Stimulated activated CD4-positive, alpha-beta T cell treated with anti-CD3 and anti-CD28 coated beads, Interleukin-1b, Interleukin-23, amount 100 ng/mL, for 1 hour (primary cell): ENCODE results near the gene P4HA2.

Source experiments
- DNase-seq, 2 donors: peaks; one replicate each; pipeline ENCODE4 v3.0.0-alpha.2; 2020; ENCODE audit warnings: low read depth in 2 of 2

Gene P4HA2

DNA sequence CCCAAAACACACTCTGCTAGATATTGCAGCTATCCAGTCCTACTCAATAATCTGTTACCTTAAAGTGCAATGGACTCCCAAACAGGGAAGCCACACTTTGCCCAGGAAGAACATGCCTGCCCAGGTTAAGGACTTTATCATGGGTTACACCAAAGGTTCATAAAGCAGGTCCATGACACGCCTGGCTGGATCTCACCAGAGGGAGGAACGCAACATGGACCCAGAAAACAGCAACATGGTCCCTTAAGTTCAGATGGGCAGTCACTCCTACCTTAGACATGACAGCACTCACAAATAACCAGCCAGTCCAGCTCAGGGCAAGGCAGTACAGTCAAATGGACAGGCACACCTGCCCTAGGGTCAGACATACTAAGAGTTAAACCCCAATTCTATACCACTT is 3.8 kb downstream of the P4HA2 start:
- DNase-seq: no peak

- DNase-seq: no peak
Measured at GRCh38 chr5:132222649-132223038, 5.0 kb downstream of the P4HA2 start.

GRCh38 chr5:132221781-132222648 is 5.6 kb downstream of the P4HA2 start:
- DNase-seq: no peak

GRCh38 chr5:132220491-132220890 is 7.2 kb downstream of the P4HA2 start:
- no peak for DNase-seq

- DNase-seq: no peak
Measured at GRCh38 chr5:132219981-132220380, 7.7 kb downstream of the P4HA2 start.

GRCh38 chr5:132219289-132219970 is 8.2 kb downstream of the P4HA2 start:
- DNase-seq: no peak

- no peak for DNase-seq
Measured at GRCh38 chr5:132218321-132218720, 9.3 kb downstream of the P4HA2 start.

DNA sequence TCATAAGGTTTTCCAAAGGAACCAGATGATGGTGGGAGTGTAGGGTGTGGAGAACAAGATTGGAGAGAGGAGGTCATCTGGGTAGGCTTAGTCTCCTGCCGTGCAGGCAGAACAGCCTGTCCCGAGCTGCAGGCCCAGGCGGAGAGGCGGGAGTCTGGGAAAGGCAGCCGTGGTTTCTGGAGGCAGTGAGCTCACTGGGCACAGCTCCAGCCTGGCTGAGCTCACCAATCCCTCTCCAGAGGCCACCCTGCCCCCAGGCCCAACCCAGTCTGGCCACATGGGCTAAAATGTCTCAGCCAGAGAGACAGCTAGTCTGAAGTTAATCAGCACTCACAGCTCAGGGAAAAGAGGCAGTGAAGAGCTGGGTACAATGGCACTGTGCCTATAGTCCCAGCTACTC is 12.3 kb downstream of the P4HA2 start:
- no peak for DNase-seq

GRCh38 chr5:132214491-132214890 is 13.2 kb downstream of the P4HA2 start:
- DNase-seq: no peak

DNA sequence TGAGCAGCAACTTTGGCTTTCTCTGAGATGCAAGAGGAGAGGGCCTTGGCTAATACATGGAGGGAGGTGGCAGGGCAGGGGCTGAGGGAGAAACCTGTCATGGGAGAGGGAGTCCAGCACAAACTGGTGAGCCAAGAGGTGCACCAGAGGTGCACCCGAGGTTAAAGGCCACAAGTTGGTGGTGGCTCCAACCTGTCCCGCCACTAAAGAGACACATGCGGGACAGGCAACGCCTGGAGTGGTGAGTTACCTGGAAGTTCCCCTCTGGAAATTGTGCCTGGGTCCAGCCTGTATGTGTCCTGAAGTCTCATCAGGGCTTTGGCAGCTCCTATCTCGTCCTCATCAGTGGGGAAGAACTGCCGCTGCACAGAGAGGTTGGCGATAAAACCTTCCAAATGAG is 14.0 kb downstream of the P4HA2 start:
- DNase-seq: no peak

DNA sequence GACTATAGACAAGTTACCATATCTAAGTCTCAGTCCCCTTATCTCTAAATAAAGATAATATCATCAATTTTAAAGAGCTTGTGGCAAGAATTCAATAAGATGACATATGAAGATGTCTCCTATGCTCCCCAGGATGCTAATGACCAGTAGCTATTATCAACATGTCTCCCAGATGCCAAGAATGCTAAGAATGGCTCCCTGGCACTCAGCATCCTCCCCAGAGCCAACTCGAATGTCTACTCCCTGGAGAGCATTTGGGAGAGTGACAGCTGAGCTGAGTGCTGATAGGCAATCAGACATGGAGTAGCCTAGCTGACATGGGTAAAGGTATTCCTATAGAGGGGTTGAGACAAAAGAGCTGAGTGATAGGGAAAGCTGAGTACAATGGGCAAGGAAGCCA is 15.9 kb downstream of the P4HA2 start:
- no peak for DNase-seq

GRCh38 chr5:132210944-132211343 is 16.7 kb downstream of the P4HA2 start:
- DNase-seq: no peak

DNA sequence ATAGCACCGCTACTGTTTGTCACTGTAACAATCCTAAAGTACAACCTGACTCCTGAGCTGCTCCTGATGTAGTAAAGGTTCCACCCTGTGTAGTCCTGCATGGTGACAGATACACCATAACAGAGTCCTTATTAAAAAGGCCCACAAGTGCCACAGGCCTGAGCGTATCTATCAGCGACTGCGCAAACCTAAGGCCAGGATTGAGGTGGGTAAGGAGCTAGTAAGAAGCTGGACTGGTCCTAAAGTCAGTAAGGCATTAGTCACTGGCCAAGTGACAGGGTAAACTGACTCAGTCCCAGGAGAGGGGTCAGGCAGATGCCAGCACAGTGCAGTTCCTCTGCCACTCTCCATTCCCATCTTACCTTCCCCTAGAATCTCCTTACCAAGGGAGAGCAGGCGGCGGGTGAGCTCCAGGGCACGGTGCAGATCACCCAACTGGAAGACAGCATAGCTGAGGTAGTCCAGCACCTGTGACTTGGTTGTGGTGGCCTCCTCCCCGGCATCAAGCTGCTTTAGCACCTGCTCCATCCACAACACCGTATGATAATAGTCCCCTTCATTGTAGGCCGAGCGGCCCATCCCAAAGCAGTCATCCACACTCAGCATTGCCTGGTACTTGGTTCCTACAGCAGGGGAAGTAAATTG is 17.6 kb downstream of the P4HA2 start:
- DNase-seq: no peak

GRCh38 chr5:132209131-132209530 is 18.5 kb downstream of the P4HA2 start:
- no peak for DNase-seq

DNA sequence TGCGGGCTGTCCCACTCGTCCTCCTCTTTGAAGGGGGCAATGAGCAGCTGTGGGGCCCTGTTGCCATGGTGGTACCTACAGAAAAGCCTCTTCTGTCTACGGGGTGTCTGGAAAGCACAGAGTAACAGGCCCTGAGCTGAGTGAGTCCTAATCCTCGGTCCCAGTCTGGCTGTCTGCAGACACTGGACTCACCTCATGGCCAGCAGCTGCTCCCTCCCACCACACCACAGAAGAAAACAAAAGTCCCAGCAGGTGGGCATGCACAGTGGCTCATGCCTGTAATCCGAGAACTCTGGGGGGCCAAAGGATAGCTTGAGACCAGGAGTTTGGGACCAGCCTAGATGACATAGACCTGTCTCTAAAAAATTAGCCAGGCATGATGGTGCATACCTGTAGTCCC is 19.9 kb downstream of the P4HA2 start:
- no peak for DNase-seq

GRCh38 chr5:132206782-132207181 is 20.9 kb downstream of the P4HA2 start:
- no peak for DNase-seq

DNA sequence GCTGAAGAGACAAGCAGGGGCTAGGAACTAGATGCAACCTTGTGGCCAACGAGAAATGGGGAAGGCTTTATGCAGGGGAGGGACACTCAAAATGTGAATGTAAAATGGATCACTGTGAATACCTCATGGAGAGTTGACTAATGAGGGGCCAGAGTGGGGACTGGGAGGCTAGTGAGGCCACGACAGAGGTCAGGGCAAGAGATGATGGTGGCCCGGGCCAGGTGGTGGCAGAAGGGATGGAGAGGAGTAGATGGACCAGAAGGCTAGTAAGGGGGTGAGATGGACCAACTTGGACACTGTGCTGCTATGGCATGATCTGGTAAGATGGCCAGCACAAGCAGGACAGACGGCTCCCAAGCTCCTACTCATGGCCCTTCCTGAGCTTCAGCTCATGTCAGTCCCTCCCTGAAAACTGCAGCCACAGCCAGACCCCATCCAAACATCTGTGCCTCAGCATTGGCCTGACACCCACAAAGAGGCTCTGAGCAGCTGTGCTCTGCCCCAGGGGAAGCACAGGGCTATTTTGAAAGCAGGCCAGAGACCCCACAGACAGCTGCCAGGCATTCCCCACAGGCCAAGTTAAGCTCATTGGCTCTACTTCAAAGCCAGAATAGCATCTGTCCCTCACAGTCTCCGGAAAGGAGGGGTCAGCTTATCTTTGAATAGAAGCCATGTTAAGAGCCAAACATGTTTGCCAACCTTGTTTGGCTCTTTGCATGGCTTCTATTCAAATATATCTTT is 22.1 kb downstream of the P4HA2 start:
- DNase-seq: no peak

- DNase-seq: no peak
Measured at GRCh38 chr5:132204371-132205135, 23.1 kb downstream of the P4HA2 start.

DNA sequence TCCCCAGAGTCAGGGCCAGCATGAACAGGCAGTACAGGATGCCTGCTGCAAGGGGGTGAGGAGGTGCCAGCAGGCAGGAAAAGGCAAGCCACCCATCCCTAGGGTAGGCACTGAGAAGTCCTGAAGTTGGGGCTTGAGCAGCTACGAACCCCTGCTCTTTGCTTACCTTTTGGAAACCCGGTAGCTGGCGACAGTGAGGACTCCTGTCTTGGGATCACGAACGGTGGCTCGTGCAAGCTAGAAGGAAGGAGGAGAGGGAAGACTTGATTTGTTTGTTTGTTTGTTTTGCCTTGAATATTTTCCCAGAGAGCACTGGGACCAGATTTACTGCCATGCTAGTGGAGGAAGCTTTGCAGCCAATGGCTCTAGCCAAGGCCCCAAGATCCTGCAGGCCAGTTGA is 23.7 kb downstream of the P4HA2 start:
- DNase-seq: no peak

DNA sequence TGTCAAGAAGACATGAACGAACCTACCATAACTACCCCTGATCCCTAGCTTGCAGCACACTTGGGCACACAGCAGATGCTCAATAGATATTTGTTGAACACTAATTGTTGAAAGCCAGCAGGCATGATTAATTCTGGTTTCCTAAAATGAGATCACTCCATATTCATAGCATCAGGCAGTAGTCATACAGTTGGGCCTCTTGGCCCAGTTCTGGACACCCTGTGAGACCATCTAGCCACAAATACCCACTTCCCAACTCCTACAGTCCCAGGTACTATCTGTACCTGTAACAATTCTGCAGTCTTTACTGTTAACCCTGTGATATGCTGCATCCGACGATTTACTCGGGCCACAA is 24.2 kb downstream of the P4HA2 start:
- DNase-seq: no peak

GRCh38 chr5:132202711-132203463 is 24.8 kb downstream of the P4HA2 start:
- no peak for DNase-seq
